Activated naive CD4-positive, alpha-beta T cell (primary cell): Measurements from ENCODE around the gene PRKCE.
"Not testable (repeated sequence)": the region's sequence is repeated elsewhere in the genome, so short reads cannot be mapped to it uniquely, and the experiment has no call there.

Source experiments
- DNase-seq, 4 experiments: peaks; one replicate each; lab custom pipeline; 2025; lab: John Stamatoyannopoulos, UW

Gene PRKCE

GRCh38 chr2:45909677-45910191 lies 258.3 kb downstream of the PRKCE start:
- DNase-seq: no peak

DNA sequence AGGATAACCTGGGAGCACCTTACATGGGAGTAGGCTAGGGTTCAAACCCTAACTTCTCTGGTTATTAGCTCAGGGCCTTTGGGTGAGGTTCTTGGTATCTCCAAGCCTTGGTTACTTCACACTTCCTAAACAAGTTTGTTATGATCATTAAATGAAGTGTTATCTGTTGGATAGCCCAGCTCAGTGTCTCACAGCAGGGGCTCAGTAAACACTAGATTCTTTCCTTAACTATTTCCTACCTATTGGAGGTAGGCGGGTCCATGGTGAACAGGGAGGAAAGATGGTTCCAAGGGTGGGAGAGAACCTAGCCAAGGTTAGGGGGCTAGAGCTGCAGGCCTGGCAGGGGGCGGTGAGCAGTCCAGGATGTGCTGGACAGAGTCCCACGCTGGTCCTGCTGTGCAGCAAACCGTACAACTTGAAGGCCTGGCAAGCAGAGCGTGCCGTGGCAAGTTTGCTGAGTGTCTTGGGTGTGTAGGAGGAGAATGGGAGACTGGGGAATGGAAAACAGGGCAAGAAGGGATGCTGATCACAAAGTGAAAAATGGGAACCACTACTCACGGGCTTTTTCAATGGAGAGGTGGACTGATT lies 259.1 kb downstream of the PRKCE start:
- no peak for DNase-seq

DNA sequence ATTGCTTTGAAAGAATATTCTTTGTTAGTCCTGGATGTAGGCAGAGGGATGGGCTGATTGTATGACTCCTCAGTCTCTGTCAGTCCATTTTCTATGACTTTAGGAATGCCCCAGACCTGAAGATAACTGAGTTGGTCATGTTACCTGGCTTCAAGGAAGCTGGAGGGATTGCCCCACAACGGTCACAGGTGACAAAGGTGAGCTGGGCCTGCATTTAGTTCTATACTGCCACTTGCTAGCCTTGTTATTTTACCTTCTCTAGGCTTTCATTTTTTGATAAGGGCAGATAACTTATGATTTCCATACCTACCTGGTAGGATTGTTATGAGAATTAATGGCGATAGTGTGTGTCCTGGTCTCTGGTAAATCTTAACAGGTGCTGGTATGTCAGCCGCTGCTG lies 260.1 kb downstream of the PRKCE start:
- no peak for DNase-seq

DNA sequence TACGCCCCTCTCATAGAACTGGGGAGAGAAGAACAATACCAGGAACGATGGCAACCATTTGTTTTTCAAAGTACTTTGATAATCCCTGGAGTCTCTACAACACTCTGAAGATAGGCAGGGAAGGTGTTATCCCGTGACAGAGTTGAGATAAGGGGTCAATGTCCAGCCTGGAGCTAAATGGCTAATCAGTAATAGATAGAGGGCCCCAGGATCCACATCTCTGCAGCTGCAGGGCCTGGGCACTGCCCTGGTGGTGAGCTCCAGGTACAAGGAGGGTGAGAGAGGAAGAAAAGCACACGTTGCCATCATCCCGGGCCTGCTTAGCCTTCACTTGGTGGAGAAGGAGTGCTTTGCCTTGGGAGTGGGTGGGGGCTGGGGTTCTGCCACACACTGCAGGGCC lies 260.6 kb downstream of the PRKCE start:
- DNase-seq: no peak

- no peak for DNase-seq
Observed at GRCh38 chr2:45913539-45913938, 262.1 kb downstream of the PRKCE start.

DNA sequence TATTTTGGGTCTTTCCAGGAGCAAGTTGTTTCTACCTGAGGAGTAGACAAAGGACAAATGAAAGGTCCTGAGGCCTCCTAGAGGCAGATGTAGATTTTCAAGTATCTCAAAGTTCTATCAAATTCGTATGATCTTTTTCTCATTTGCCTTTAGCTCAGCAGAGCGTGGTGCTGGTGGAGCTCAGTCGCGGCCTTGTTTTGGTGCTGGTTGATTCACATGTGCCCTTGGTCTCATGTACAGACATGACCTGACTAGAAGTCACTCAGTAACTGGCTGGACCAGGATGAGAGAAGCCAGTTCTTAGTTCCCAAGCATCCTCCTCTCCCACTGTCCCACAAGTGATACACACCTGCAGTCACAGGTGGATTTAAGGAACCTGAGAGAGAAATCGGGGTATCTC lies 264.0 kb downstream of the PRKCE start:
- no peak for DNase-seq

DNA sequence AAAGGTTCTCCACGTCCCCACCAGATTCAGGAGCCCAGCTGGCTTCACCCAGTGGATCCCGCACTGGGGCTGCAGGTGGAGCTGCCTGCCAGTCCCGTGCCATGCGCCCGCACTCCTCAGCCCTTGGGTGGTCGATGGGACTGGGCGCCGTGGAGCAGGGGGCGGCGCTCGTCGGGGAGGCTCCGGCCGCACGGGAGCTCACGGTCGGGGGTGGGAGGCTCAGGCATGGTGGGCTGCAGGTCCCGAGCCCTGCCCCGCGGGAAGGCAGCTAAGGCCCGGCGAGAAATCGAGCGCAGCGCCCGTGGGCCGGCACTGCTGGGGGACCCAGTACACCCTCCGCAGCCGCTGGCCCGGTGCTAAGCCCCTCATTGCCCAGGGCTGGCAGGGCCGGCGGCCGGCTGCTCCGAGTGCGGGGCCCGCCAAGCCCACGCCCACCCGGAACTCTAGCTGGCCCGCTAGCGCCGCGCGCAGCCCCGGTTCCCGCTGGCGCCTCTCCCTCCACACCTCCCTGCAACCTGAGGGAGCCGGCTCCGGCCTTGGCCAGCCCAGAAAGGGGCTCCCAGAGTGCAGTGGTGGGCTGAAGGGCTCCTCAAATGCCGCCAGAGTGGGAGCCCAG lies 266.2 kb downstream of the PRKCE start:
- DNase-seq: not testable (repeated sequence)

GRCh38 chr2:45918463-45919159 lies 267.1 kb downstream of the PRKCE start:
- DNase-seq: no peak

- no peak for DNase-seq
Observed at GRCh38 chr2:45919160-45919650, 267.7 kb downstream of the PRKCE start.

DNA sequence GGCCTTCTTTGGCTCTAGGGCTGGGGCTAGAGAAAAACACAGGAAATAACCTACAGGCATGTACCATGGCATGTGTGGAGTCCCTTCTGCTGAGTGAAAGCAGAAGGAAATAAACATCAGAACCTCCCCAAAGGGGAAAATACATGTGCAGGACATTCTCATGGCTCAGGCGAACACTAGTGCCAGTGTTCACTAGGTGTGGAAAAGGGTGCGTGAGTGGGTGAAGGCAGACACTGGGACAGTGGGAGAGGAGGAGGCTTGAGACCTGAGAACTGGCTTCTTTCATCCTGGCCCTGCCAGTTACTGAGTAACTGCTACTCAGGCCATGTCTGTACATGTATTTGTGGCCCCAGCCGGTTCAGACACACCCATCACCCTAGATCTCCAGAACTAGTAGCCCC lies 268.2 kb downstream of the PRKCE start:
- DNase-seq: no peak

- DNase-seq: no peak
Observed at GRCh38 chr2:45921921-45922320, 270.4 kb downstream of the PRKCE start.

GRCh38 chr2:45922577-45922988 lies 271.1 kb downstream of the PRKCE start:
- DNase-seq: no peak

- DNase-seq: no peak
Observed at GRCh38 chr2:45923701-45924100, 272.2 kb downstream of the PRKCE start.

DNA sequence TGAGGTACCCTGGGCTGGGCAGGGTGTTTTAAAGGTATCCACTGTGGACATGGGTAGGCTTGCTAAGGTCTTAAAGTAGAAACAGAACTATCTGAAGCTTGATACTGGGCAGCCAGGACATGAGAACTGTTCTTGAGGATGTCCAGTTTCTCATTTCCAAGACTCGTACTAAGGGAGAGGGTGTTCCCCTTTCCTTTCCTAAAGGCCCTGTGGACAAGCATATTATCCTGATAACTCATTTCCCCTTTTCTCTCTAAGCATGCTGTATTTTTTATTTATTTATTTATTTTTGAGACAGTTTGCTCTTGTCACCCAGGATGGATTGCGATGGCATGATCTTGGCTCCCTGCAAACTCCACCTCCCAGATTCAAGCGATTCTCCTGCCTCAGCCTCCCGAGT lies 273.6 kb downstream of the PRKCE start:
- DNase-seq: no peak

GRCh38 chr2:45925636-45926366 lies 274.3 kb downstream of the PRKCE start:
- DNase-seq: no peak

DNA sequence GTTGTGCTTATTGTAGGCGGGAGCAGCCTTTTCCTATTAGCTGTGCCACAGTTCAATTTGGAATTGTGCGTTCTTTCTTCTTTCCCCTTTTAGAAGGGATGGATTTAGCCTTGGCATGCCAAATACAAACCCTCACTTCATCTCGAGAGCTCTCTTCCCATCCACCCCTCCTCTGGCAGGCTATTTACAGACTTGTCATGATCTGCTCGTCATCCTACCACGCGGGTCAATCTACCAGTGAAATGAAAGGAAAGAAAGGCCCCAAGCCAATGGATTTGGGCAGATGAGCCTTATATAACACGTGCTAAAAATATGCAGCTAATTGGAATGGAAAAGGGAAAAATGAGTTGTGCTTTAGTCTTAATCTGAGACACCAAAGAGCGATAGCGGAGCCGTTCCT lies 277.5 kb downstream of the PRKCE start:
- DNase-seq: no peak

DNA sequence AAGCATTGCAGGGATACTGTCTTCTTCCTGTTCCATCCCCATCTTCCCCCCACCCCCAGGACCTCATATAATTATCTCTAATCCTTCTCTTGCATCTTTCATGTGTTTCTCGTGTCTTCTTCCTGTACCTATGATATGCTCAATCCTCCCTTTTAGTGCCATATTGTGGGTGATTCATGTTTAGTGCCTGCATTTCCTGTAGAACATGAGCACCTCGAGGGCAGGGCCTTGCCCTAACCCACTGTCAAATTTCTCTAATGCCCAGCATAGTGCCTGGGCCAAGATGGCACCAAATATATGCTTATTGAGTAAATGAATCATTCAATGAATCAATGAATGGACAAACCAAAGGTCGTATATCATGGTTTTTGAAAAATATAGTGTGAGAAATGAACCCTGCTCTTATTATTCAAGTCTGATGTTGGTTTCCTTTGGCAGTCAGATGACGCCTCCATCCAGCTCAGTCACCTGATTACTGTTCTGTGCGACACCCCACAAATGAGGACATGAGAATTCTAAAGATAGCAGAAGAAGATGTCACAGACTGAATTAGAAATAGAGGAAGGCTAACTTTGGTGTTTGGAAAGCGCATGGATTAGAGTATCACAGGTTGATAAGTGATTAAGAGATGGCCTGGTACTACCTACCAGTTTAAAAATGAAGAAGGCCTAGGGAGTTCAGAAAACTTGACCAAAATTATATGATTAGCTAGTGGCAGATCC lies 278.4 kb downstream of the PRKCE start:
- DNase-seq: no peak

- DNase-seq: no peak
Observed at GRCh38 chr2:45930396-45930792, 278.9 kb downstream of the PRKCE start.

DNA sequence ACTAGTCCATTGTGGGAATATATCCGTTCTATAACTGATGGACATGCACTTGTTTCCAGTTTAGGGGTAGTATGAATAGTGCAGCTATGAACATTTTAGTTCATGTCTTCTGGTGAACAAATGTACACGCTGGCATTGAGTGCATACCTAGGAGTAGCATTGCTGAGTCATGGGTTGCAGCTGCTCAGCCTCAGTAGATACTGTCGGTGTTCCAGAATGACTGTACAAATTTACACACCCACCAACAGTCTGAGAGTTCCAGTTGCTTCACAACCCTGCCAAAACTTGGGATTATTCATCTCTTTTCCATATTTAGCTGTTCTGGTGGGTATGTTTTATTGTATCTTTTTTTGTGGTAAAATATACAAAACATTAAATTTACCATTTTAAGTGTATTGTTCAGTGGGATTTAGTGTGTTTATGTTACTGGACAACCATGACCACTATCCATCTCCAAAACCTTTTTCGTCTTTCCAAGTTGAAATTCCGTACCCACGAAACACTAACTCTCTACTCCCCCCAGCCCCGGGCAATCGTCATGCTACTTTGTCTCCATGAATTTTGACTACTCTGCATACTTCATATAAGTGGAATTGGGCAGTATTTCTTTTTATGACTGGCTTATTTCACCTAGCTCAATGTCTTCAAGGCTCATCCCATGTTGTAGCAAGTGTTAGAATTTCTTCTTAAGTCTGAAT lies 281.0 kb downstream of the PRKCE start:
- no peak for DNase-seq

- peak in 2 of 4 experiments; percentile 6 to 14 for DNase-seq
Observed at GRCh38 chr2:45935791-45936622, 284.5 kb downstream of the PRKCE start.
